ENCODE results near the gene LHX8. TPM values are rescaled to one million over a fixed set of nuclear protein-coding genes. Genes with fewer than 3 reads are reported as not detected.

LHX8 gene
- total RNA-seq, 1 experiment from 2014 or later, result not detected

- DNase-seq (ENCODE audit: low read depth, low spot score) (no peak), ATAC-seq (no peak)
- Histone ChIP-seq H3K9me3 (ENCODE audit: control insufficient read depth, insufficient read depth, low read depth, low read length) (no peaks in the 10 kb centered on the region), H3K4me3 (ENCODE audit: low read depth in 2 of 2, low read length in 2 of 2) (no peak overlapping the region), H3K27me3 (ENCODE audit: control insufficient read depth, insufficient read depth, low read length) (no peaks in the 10 kb centered on the region), H3K36me3 (ENCODE audit: control insufficient read depth, insufficient read depth, low read length) (no peaks in the 10 kb centered on the region), H3K27ac (ENCODE audit: low read length) (no peak overlapping the region), H3K4me1 (ENCODE audit: control insufficient read depth, insufficient read depth, low read length) (no peaks in the 10 kb centered on the region)
- ChIA-PET CTCF (no interaction called here), POLR2A (no interaction called here)
- TF ChIP-seq, protein P1, sequence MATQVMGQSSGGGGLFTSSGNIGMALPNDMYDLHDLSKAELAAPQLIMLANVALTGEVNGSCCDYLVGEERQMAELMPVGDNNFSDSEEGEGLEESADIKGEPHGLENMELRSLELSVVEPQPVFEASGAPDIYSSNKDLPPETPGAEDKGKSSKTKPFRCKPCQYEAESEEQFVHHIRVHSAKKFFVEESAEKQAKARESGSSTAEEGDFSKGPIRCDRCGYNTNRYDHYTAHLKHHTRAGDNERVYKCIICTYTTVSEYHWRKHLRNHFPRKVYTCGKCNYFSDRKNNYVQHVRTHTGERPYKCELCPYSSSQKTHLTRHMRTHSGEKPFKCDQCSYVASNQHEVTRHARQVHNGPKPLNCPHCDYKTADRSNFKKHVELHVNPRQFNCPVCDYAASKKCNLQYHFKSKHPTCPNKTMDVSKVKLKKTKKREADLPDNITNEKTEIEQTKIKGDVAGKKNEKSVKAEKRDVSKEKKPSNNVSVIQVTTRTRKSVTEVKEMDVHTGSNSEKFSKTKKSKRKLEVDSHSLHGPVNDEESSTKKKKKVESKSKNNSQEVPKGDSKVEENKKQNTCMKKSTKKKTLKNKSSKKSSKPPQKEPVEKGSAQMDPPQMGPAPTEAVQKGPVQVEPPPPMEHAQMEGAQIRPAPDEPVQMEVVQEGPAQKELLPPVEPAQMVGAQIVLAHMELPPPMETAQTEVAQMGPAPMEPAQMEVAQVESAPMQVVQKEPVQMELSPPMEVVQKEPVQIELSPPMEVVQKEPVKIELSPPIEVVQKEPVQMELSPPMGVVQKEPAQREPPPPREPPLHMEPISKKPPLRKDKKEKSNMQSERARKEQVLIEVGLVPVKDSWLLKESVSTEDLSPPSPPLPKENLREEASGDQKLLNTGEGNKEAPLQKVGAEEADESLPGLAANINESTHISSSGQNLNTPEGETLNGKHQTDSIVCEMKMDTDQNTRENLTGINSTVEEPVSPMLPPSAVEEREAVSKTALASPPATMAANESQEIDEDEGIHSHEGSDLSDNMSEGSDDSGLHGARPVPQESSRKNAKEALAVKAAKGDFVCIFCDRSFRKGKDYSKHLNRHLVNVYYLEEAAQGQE (IDR thresholded peaks at IDR 0.05; ENCODE audit: insufficient read depth in 1 of 2, low read depth in 2 of 2, low read length in 1 of 2), result no peak
- TF ChIP-seq POLR2AphosphoS5 (IDR thresholded peaks at IDR 0.05; ENCODE audit: low read depth, low read length) (no peak), SIN3A (IDR thresholded peaks at IDR 0.05; ENCODE audit: borderline replicate concordance, insufficient read depth, low read depth, low read length) (no peak), CTCF (IDR thresholded peaks at IDR 0.05) (no peak), TCF7L2 (IDR thresholded peaks at IDR 0.05; ENCODE audit: low read depth, low read length) (no peak)
- intact Hi-C loops (cut with micrococcal nuclease; ENCODE audit: unreplicated experiment), result no loop called here
- no TSS peak for BruUV-seq (replicated peaks)
- in situ Hi-C loops (cut with HindIII; ENCODE audit: low pct_unique_long_range_greater_than_20kb, low sequenced_read_pairs), result no loop called here
Measured at GRCh38 chr1:75132812-75133619, 1.2 kb upstream of the LHX8 start.

DNA sequence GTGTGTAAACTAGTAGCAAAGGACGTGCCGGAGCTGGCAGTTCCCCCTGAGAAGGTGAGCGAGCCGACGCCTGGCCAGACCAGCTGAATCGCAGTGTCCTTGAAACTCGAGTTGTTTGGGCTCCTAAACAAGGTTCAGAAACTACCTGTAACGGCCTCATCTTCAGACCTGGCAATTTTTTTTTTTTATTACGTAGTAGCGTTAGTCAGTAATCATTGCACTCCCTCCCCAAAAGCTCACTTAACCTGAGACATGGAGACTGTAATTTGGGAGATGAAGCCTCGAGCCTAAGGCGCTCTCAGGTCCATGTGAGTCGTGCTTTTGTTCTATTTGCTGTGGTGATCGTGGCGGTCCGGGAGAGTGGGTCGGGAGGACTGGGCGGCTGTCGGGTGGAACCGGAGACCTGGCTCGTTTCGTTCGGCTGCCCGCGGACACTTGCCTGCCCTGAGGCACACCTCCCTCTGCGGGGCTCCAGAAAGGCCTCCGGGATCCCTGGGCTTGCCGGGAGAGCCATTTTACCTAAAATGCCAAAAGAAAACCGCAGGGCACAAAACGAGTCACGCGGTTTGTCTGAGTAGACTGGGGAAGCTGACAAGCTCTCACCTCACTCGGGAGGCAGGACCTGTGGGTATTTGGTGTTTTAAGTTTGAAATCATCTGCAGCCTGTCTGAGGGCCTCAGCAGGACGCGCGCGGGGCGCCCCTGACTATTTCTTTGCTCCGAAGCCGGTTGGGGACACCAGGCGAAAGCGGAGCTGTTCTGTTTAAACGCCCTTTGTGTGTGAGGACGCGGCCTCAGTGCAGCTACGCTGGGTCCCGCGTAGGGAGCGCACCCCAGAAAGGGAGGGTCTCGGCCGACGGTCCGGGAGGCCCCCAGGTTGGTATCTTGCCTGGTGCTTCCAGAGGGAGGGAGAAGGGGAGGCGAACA lies 722 bp downstream of the LHX8 start:
- no peak overlapping the region for H3K4me3 ChIP-seq (ENCODE audit: low read depth in 2 of 2, low read length in 2 of 2)
- ATAC-seq, result no peak
- in situ Hi-C loops (cut with HindIII; ENCODE audit: low pct_unique_long_range_greater_than_20kb, low sequenced_read_pairs) (no loop called here), intact Hi-C loops (cut with micrococcal nuclease; ENCODE audit: unreplicated experiment) (no loop called here)
- H3K36me3 ChIP-seq (ENCODE audit: control insufficient read depth, insufficient read depth, low read length), result no peaks in the 10 kb centered on the region
- no TSS peak for BruUV-seq (replicated peaks)
- H3K27me3 ChIP-seq (ENCODE audit: control insufficient read depth, insufficient read depth, low read length), result no peaks in the 10 kb centered on the region
- no peak overlapping the region for H3K27ac ChIP-seq (ENCODE audit: low read length)
- ChIA-PET POLR2A (no interaction called here), CTCF (no interaction called here)
- TF ChIP-seq CTCF (IDR thresholded peaks at IDR 0.05) (no peak), POLR2AphosphoS5 (IDR thresholded peaks at IDR 0.05; ENCODE audit: low read depth, low read length) (no peak), SIN3A (IDR thresholded peaks at IDR 0.05; ENCODE audit: borderline replicate concordance, insufficient read depth, low read depth, low read length) (no peak), TCF7L2 (IDR thresholded peaks at IDR 0.05; ENCODE audit: low read depth, low read length) (no peak)
- TF ChIP-seq, protein P1 (IDR thresholded peaks at IDR 0.05; ENCODE audit: insufficient read depth in 1 of 2, low read depth in 2 of 2, low read length in 1 of 2), result no peak
- no peaks in the 10 kb centered on the region for H3K4me1 ChIP-seq (ENCODE audit: control insufficient read depth, insufficient read depth, low read length)
- no peak for DNase-seq (ENCODE audit: low read depth, low spot score)
- H3K9me3 ChIP-seq (ENCODE audit: control insufficient read depth, insufficient read depth, low read depth, low read length), result no peaks in the 10 kb centered on the region
